ENCODE results near the gene FNIP1. TPM values are rescaled to one million over a fixed set of nuclear protein-coding genes. Genes with fewer than 3 reads are reported as not detected.

Gene FNIP1
- total and polyA plus RNA-seq, 2 of the 13 experiments (the other 11 are each of a cell fraction or from before 2014, with no cell fraction given), result 10.9 to 29.3 TPM

GRCh38 chr5:131756942-131757341 is 39.9 kb downstream of the FNIP1 start:
- H3K79me2 ChIP-seq (ENCODE audit: insufficient read depth, low read length), result peaks cover 94% of the 10 kb centered on the region
- ATAC-seq (no peak), FAIRE-seq (no peak), DNase-seq (ENCODE audit: low spot score) (no peak)
- no peak overlapping the region for H3K9ac ChIP-seq (ENCODE audit: insufficient read depth, low read depth, low read length)
- in situ Hi-C loops (cut with HindIII; ENCODE audit: extremely low pct_ligation_motif_present, low pct_unique_long_range_greater_than_20kb) (no loop called here), intact Hi-C loops (cut with micrococcal nuclease; ENCODE audit: unreplicated experiment) (no loop called here)
- peaks cover 12% of the 10 kb centered on the region; the same call in 1 of the 2 replicates for H3K4me1 ChIP-seq (ENCODE audit: insufficient read depth, low read length)
- ChIA-PET POLR2A (no interaction called here), CTCF (ENCODE audit: low intra/inter-chr PET ratio, low total read pairs) (no interaction called here)
- no peaks in the 10 kb centered on the region for H3K9me3 ChIP-seq (ENCODE audit: low read length)
- H2AFZ ChIP-seq (ENCODE audit: low read length), result no peak overlapping the region
- no peaks in the 10 kb centered on the region for H3K36me3 ChIP-seq (replicated peaks in 1 of 2; ENCODE audit: control insufficient read depth in 1 of 2, insufficient read depth in 2 of 2, low read length in 2 of 2)
- BruUV-seq (replicated peaks), result no TSS peak
- no peak overlapping the region for H3K4me2 ChIP-seq (ENCODE audit: low read depth, low read length)
- TF ChIP-seq KDM1A (CRISPR knock-in tag; IDR thresholded peaks at IDR 0.05) (no peak), NAIF1 (CRISPR knock-in tag; IDR thresholded peaks at IDR 0.05; ENCODE audit: borderline replicate concordance) (no peak), FOXK1 (CRISPR knock-in tag; IDR thresholded peaks at IDR 0.05; ENCODE audit: borderline replicate concordance, low read depth) (no peak), ZNF142 (CRISPR knock-in tag; IDR thresholded peaks at IDR 0.05) (no peak), ZNF207 (IDR thresholded peaks at IDR 0.05; ENCODE audit: borderline replicate concordance) (no peak), SP5 (CRISPR knock-in tag; IDR thresholded peaks at IDR 0.05; ENCODE audit: borderline replicate concordance, low read depth) (no peak), PHF21A (CRISPR knock-in tag; IDR thresholded peaks at IDR 0.05) (no peak)
- no peaks in the 10 kb centered on the region for H3K27me3 ChIP-seq (ENCODE audit: control insufficient read depth in 1 of 2, insufficient read depth in 2 of 2, low read length in 2 of 2)
- no peak overlapping the region for H3K4me3 ChIP-seq (replicated peaks in 1 of 3; ENCODE audit: insufficient read depth in 1 of 3, low read depth in 2 of 3, low read length in 3 of 3)
- peaks cover 37% of the 10 kb centered on the region for H4K20me1 ChIP-seq (ENCODE audit: insufficient read depth, low read length)
- WGBS (ENCODE audit: low lambda C conversion rate), result 84% methylated on average over 1 of the region's 1 CpG
- H3K27ac ChIP-seq (ENCODE audit: extremely low read length, insufficient read depth, low read length), result no peak overlapping the region

Data from HepG2 (cell line).